GM12872 (cell line): ENCODE measurements around the gene FGGY.

Experiments
- CTCF ChIP-seq: IDR thresholded peaks from 3 replicates; pipeline ENCODE4 v1.5.1; 2011; ENCODE audit warnings: low read depth, mild to moderate bottlenecking, low read length, moderate library complexity; ENCODE audit not compliant: insufficient read depth

Gene FGGY

GRCh38 chr1:59678040-59678439 is 381.1 kb downstream of the FGGY start:
- TF ChIP-seq CTCF = no peak

- no peak for TF ChIP-seq CTCF
Measured at GRCh38 chr1:59678493-59679228, 381.8 kb downstream of the FGGY start.

- TF ChIP-seq CTCF = no peak
Measured at GRCh38 chr1:59680044-59680443, 383.1 kb downstream of the FGGY start.

GRCh38 chr1:59682396-59683080 is 385.6 kb downstream of the FGGY start:
- no peak for TF ChIP-seq CTCF

- no peak for TF ChIP-seq CTCF
Measured at GRCh38 chr1:59683197-59683596, 386.3 kb downstream of the FGGY start.

- no peak for TF ChIP-seq CTCF
Measured at GRCh38 chr1:59684698-59685097, 387.8 kb downstream of the FGGY start.

GRCh38 chr1:59685101-59685500 is 388.2 kb downstream of the FGGY start:
- TF ChIP-seq CTCF = no peak
